ENCODE measurements around the gene SUPT3H.

DNA sequence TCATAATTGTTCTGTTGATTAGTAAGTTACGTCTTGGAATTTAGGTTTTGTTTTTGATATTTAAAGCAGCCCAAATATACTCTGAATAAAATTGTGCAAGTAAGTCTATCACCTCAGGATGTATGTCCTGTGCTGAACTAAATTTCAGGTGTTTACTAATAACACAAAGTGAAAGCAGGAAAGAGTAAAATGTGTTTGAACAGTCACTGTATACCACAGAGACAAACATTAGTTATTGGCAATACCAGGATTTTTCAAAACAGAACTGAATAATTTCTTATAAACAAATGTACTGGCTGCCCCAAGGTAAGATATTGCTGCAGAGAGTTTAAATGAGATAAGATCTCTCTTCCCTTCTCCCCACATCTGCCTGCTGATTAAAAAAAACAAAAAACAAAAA is 454.3 kb downstream of the SUPT3H start:
- no peak for TF ChIP-seq EZH2 (IDR thresholded peaks at IDR 0.05; ENCODE audit: borderline replicate concordance, insufficient read depth, low read depth, low read length, poor library complexity, severe bottlenecking)
- TF ChIP-seq, protein P1, sequence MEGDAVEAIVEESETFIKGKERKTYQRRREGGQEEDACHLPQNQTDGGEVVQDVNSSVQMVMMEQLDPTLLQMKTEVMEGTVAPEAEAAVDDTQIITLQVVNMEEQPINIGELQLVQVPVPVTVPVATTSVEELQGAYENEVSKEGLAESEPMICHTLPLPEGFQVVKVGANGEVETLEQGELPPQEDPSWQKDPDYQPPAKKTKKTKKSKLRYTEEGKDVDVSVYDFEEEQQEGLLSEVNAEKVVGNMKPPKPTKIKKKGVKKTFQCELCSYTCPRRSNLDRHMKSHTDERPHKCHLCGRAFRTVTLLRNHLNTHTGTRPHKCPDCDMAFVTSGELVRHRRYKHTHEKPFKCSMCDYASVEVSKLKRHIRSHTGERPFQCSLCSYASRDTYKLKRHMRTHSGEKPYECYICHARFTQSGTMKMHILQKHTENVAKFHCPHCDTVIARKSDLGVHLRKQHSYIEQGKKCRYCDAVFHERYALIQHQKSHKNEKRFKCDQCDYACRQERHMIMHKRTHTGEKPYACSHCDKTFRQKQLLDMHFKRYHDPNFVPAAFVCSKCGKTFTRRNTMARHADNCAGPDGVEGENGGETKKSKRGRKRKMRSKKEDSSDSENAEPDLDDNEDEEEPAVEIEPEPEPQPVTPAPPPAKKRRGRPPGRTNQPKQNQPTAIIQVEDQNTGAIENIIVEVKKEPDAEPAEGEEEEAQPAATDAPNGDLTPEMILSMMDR (IDR thresholded peaks at IDR 0.05), result no peak

All from B cell (primary cell).